Spinal cord (tissue), 10 donors: Measurements from ENCODE around the gene TGFB2. TPM values are rescaled to one million over a fixed set of nuclear protein-coding genes. Genes with fewer than 3 reads are reported as not detected.

Source experiments
- DNase-seq, 6 donors: peaks; one replicate each; pipeline versions ENCODE4 v3.0.0 to v3.0.0-alpha.2; 2013 to 2015; ENCODE audit warnings: low spot score in 6 of 6, low read depth in 4 of 6
- H3K27ac ChIP-seq: one replicate; pipeline ENCODE4 v1.5.1; 2013; ENCODE audit warnings: low read depth, low read length, control low read depth
- H3K27me3 ChIP-seq: one replicate; pipeline ENCODE4 v1.6.1; 2013; ENCODE audit warnings: low read length; ENCODE audit not compliant: control insufficient read depth, insufficient read depth
- H3K36me3 ChIP-seq: one replicate; pipeline ENCODE4 v1.6.1; 2013; ENCODE audit warnings: low read length; ENCODE audit not compliant: control insufficient read depth, insufficient read depth
- H3K4me1 ChIP-seq: one replicate; pipeline ENCODE4 v1.6.1; 2013; ENCODE audit warnings: low read length; ENCODE audit not compliant: control insufficient read depth, insufficient read depth
- H3K4me3 ChIP-seq: one replicate; pipeline ENCODE4 v1.5.1; 2013; ENCODE audit warnings: low read depth, low read length, control low read depth
- H3K9me3 ChIP-seq: one replicate; pipeline ENCODE4 v1.6.1; 2013; ENCODE audit warnings: low read length; ENCODE audit not compliant: control insufficient read depth, insufficient read depth
- WGBS: methylation state at CpG from one replicate; pipeline ENCODE4 v1.1.5; 2013; ENCODE audit warnings: missing lambda C conversion rate; ENCODE audit not compliant: insufficient coverage; 5-methylcytosine and 5-hydroxymethylcytosine counted together
- polyA plus RNA-seq, 2 donors: library from polyadenylated mRNA; unstranded; fragments of 120-200 nt; gene quantifications; one replicate each; pipeline ENCODE4 v1.2.1, GENCODE V29; 2013; ENCODE audit not compliant: insufficient read length in 2 of 2
- total RNA-seq, 2 donors: library from RNA; depleted of rRNA in 1 of 2; stranded (reverse); fragments of 120-200 nt in 1 of 2; fragments of >200 nt in 1 of 2; gene quantifications; one replicate each; pipeline versions ENCODE4 v1.2.3 to v1.2.4, GENCODE V29; 2013 to 2014
- donor health status: healthy.

TGFB2 gene
- total and polyA plus RNA-seq, 4 donors, result 30.7 to 44.1 (median 35.3) TPM

DNA sequence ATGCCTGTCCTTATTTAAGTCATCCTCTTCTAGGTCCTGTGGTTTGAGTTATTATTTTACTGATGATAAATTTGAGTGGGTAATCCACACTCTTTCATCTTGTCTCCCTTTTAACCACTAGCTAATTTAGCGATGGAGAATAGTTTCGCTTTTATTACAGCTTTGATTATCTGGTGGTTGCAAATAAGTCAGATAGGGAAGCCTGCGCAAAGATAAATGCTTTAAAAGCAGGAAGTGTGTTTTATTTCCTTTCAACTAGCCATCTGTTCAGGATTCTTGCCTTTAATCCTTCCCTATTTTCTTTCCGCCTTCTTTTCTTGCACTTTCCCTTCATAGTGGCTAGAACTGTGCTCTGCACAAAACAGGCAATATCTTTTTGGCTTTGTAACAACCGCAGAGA is 129.0 kb downstream of the TGFB2 start:
- no peaks in the 10 kb centered on the region for H3K36me3 ChIP-seq
- H3K4me3 ChIP-seq, result no peak overlapping the region
- no peaks in the 10 kb centered on the region for H3K27me3 ChIP-seq
- no peak for DNase-seq
- 90% methylated on average over 2 of the region's 5 CpGs for WGBS
- no peaks in the 10 kb centered on the region for H3K9me3 ChIP-seq
- no peak overlapping the region for H3K27ac ChIP-seq
- no peaks in the 10 kb centered on the region for H3K4me1 ChIP-seq

DNA sequence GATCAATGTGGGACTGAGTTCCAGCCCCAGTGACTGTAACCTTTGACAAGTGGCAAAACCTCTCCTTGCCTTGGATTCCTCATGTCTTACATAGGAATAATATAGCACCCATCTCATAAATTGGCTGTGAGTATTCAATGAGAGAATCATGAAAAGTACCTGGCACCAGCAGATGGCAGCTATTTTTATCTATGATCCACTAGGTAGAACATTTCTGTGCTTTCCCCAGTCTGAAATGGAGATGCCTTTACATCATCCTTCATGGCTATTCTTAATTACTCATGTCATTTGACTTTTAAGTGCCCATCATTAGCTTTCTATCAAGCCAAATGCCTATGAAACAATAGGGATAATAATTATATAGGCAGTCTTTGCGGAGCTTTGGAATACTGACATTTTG is 130.1 kb downstream of the TGFB2 start:
- WGBS, result no CpG with 5 or more reads among the region's 1 CpG
- Histone ChIP-seq H3K4me3 (no peak overlapping the region), H3K4me1 (no peaks in the 10 kb centered on the region), H3K27me3 (no peaks in the 10 kb centered on the region), H3K36me3 (no peaks in the 10 kb centered on the region), H3K9me3 (no peaks in the 10 kb centered on the region), H3K27ac (no peak overlapping the region)
- DNase-seq, result no peak

GRCh38 chr1:218475699-218476098 is 130.6 kb downstream of the TGFB2 start:
- no peak overlapping the region for H3K4me3 ChIP-seq
- H3K36me3 ChIP-seq, result no peaks in the 10 kb centered on the region
- DNase-seq, result no peak
- no peaks in the 10 kb centered on the region for H3K4me1 ChIP-seq
- H3K27ac ChIP-seq, result no peak overlapping the region
- H3K27me3 ChIP-seq, result no peaks in the 10 kb centered on the region
- H3K9me3 ChIP-seq, result no peaks in the 10 kb centered on the region
- no CpG with 5 or more reads among the region's 1 CpG for WGBS

DNA sequence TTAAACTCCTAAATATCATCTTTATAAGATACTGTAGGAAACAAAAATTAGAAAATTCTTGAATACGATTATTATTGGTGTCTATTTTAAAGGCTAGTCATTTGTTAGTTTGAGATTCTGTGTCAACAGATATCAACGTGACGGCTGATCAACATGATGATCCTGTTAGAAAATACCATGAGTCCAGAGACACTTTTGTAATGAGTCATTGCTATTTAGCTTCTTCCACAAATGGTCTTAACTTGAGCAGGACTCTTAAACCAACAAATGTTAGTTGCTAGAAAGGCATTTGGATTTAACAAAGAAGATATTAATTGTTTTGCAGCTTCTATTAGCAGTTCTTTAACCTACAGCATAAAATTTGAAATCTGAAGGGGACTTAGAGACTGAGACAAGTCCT is 131.2 kb downstream of the TGFB2 start:
- H3K36me3 ChIP-seq, result no peaks in the 10 kb centered on the region
- WGBS, result 89% methylated on average over 3 of the region's 3 CpGs
- H3K4me3 ChIP-seq, result no peak overlapping the region
- no peaks in the 10 kb centered on the region for H3K4me1 ChIP-seq
- H3K9me3 ChIP-seq, result no peaks in the 10 kb centered on the region
- no peak for DNase-seq
- no peaks in the 10 kb centered on the region for H3K27me3 ChIP-seq
- no peak overlapping the region for H3K27ac ChIP-seq

DNA sequence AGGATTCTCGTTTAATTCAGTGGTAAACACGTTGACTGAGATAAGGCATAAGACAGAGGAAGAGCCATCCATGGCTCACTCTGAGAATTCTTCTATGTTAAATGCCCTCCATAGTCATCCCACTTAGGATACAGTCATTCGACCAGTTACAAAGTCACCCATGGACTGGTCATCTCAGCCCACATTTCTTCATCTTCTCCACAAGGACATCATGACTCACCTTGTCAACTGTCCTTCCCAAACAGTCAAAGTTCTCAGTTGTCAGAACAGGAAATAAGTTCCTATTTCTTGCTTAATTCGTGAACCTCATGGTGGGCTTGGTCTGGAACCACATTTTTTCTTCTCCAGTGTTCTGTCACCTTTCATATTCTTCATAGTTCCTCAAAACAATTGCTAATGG is 133.2 kb downstream of the TGFB2 start:
- Histone ChIP-seq H3K4me1 (no peaks in the 10 kb centered on the region), H3K27ac (no peak overlapping the region), H3K9me3 (no peaks in the 10 kb centered on the region), H3K4me3 (no peak overlapping the region), H3K27me3 (no peaks in the 10 kb centered on the region), H3K36me3 (no peaks in the 10 kb centered on the region)
- DNase-seq, result no peak
- 100% methylated on average over 2 of the region's 4 CpGs for WGBS

DNA sequence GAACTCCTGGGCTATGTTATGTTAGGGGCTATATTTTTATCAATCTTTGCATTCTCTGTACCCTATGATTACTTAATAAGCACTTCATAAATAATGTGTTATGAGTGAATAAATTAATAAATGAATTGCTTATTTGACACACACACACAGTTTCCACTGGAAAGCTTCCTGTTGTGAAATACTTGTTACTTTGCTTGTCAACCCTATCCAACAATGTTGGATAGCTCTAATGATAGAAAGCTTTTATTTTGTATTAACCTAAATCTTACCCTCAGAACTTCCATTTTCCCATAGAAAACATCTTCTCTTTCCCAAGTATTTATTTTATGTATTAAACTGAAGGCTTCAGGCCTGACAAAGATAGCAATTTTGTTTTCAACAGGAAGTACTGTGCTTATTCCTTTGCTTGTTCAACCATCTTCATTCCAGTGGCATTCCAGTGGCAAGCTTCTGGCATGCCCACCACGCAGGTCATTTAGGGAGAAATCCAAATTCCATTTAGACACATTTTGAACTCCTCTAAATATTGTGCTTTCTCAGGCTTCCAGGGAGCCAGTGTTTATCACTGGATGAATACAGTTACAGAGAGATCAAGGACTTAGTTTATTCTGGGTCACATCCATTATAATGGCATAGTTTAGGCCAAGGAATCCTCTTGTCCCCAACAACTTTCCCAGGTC is 134.4 kb downstream of the TGFB2 start:
- no peaks in the 10 kb centered on the region for H3K4me1 ChIP-seq
- peak overlapping the region; percentile 49 for H3K27ac ChIP-seq
- WGBS, result no CpG with 5 or more reads among the region's 1 CpG
- H3K36me3 ChIP-seq, result no peaks in the 10 kb centered on the region
- no peaks in the 10 kb centered on the region for H3K9me3 ChIP-seq
- H3K4me3 ChIP-seq, result no peak overlapping the region
- DNase-seq, result no peak
- no peaks in the 10 kb centered on the region for H3K27me3 ChIP-seq

DNA sequence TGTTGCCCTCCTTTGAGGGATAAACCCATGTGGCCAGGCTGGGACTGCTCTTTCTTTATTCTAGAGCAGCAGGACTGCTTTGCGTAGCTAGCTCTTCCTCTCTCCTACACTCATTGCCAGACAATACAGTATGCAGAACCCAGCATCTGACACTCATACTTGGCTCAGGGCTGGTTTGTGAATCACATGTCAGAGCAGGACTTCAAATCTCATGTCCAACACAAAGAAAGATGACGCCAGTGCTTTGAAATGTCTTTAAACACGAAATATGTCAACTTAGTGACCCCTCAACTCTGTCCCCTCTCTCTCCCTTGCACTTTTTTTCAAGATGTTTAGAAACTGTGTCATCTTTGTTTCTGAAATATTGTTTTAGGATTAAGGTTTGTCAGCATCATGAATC is 135.0 kb downstream of the TGFB2 start:
- Histone ChIP-seq H3K4me1 (no peaks in the 10 kb centered on the region), H3K4me3 (no peak overlapping the region), H3K27me3 (no peaks in the 10 kb centered on the region), H3K27ac (peak overlapping the region; percentile 49), H3K36me3 (no peaks in the 10 kb centered on the region), H3K9me3 (no peaks in the 10 kb centered on the region)
- 69% methylated on average over 1 of the region's 3 CpGs for WGBS
- peak in 1 of 6 donors; percentile 59 for DNase-seq

DNA sequence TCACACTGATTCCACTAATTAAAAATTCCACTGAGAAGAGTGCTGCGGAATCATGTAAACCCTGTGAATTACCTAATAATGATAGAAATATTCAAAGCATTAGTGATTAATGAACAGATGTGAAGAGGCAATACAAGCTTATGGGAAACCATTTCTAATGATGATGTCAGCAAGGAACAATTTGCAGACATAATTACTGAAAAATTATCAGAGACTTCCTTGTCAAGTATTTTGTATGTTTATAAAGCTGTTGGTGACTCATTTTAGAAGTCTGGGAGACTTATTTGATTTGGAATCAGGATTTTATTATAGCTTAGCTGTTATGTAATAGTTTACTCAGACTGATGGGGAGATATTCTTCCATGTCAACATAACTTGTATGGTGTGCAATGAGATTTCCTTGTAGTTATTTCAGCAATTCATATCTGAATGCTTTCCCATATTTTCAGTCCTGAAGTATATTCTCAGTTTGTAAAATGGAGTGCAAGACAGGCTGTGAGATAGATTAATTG is 135.5 kb downstream of the TGFB2 start:
- Histone ChIP-seq H3K4me1 (no peaks in the 10 kb centered on the region), H3K27me3 (no peaks in the 10 kb centered on the region), H3K27ac (peak overlapping the region; percentile 49), H3K9me3 (no peaks in the 10 kb centered on the region), H3K4me3 (no peak overlapping the region), H3K36me3 (no peaks in the 10 kb centered on the region)
- DNase-seq, result no peak
- no CpG with 5 or more reads among the region's 1 CpG for WGBS

DNA sequence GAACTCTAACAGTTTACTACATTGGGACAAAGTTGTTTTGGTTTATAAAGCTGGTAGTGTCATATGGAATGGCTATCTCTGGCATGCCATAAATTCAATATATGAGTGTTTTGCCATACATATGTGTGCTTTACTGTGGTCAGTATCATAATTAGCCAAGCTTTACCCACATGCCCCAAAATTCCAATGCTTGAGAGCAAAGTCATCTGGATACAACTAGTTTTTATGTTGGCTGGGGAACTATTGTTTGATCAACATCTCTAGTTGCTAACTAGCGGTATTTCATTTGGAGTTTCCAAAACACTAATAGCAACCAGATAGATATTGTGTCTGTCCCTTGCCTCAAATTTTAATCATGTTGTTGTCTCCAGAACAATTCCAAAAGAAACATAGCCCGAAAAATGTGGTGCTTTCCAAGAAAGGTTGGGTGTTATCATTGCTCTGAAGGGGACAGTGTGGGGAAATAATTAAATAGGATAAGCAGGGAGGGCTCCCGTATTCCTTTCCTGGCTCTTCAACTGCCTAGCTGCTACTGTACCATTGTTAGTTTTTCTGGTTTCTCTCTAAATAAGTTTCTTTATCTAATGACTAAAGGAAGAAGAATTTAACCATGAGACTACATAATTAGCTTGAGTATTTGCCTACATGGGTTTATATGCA is 136.1 kb downstream of the TGFB2 start:
- Histone ChIP-seq H3K36me3 (no peaks in the 10 kb centered on the region), H3K27ac (no peak overlapping the region), H3K9me3 (no peaks in the 10 kb centered on the region), H3K4me3 (no peak overlapping the region), H3K27me3 (no peaks in the 10 kb centered on the region), H3K4me1 (no peaks in the 10 kb centered on the region)
- WGBS, result no CpG with 5 or more reads among the region's 3 CpGs
- DNase-seq, result no peak

DNA sequence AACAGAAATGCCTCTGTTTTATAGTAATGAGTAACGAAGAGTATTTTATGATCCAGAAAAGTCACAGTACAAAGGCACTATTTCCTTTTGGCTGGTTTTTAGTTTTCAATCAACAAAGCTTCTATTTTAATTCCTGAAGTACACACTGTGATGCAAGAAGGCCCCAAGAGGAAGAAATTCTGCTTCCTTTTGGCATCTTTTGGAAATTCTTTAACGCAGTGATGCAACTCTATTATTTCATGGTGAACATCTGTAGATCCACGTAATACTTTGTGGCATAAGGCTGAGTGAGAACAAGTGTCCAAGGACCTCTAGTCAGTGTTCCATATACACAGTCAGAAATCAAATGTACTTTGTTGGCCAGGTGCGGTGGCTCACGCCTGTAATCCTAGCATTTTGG is 137.5 kb downstream of the TGFB2 start:
- no peak for DNase-seq
- H3K36me3 ChIP-seq, result no peaks in the 10 kb centered on the region
- WGBS, result 100% methylated on average over 2 of the region's 5 CpGs
- no peak overlapping the region for H3K4me3 ChIP-seq
- H3K27me3 ChIP-seq, result no peaks in the 10 kb centered on the region
- no peaks in the 10 kb centered on the region for H3K4me1 ChIP-seq
- H3K9me3 ChIP-seq, result no peaks in the 10 kb centered on the region
- H3K27ac ChIP-seq, result no peak overlapping the region
